Stomach smooth muscle (tissue), 2 donors: Measurements from ENCODE around the gene LDHAL6B.

Experiments
- H3K27ac ChIP-seq: one replicate; pipeline ENCODE4 v1.7.0; 2013; ENCODE audit warnings: mild to moderate bottlenecking, low read length, inconsistent platforms
- H3K27me3 ChIP-seq, 2 donors: one replicate each; pipeline ENCODE4 v1.7.0; 2013; ENCODE audit warnings: low read length in 2 of 2; ENCODE audit not compliant: insufficient read depth in 2 of 2, control insufficient read depth in 1 of 2
- H3K36me3 ChIP-seq, 2 donors: one replicate each; pipeline ENCODE4 v1.7.0; 2013; ENCODE audit warnings: low read length in 2 of 2; ENCODE audit not compliant: control insufficient read depth in 2 of 2, insufficient read depth in 2 of 2
- H3K4me1 ChIP-seq: one replicate; pipeline ENCODE4 v1.7.0; 2013; ENCODE audit warnings: low read length; ENCODE audit not compliant: control insufficient read depth, insufficient read depth
- H3K4me3 ChIP-seq, 2 donors: one replicate each; pipeline ENCODE4 v1.7.0; 2013; ENCODE audit warnings: low read length in 2 of 2
- H3K9ac ChIP-seq, 2 donors: one replicate each; pipeline ENCODE4 v1.7.0; 2013; ENCODE audit warnings: low read length in 2 of 2, mild to moderate bottlenecking in 1 of 2
- H3K9me3 ChIP-seq, 2 donors: one replicate each; pipeline ENCODE4 v1.7.0; 2013; ENCODE audit warnings: low read length in 2 of 2; ENCODE audit not compliant: control insufficient read depth in 2 of 2
- donor health status: healthy.
- donor health status: Pancreatic carcinoma.

Gene LDHAL6B

GRCh38 chr15:59251001-59251845 is 44.6 kb downstream of the LDHAL6B start:
- H3K9ac ChIP-seq: no peak overlapping the region
- no peak overlapping the region for H3K27ac ChIP-seq
- H3K9me3 ChIP-seq: no peaks in the 10 kb centered on the region
- no peaks in the 10 kb centered on the region for H3K27me3 ChIP-seq
- no peak overlapping the region for H3K4me3 ChIP-seq
- no peaks in the 10 kb centered on the region for H3K4me1 ChIP-seq
- peaks cover 4 to 6% of the 10 kb centered on the region in 2 donors for H3K36me3 ChIP-seq

DNA sequence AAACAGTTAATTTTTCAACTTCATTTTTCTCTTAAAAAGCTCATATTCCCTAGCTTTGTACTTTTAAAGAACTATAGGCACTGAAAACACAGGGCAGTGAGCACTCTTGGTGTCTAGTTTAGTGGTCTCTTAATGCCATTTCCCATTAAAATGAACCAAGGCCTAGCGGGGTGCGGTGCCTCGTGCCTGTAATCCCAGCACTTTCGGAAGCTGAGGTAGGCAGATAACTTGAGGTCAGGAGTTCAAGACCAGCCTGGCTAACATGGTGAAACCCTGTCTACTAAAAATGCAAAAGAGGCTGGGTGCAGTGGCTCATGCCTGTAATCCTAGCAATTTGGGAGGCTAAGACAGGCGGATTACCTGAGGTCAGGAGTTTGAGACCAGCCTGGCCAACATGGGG is 45.5 kb downstream of the LDHAL6B start:
- Histone ChIP-seq H3K27me3 (no peaks in the 10 kb centered on the region), H3K4me1 (no peaks in the 10 kb centered on the region), H3K9me3 (no peaks in the 10 kb centered on the region), H3K4me3 (no peak overlapping the region), H3K27ac (no peak overlapping the region), H3K36me3 (peaks cover 4 to 6% of the 10 kb centered on the region in 2 donors), H3K9ac (no peak overlapping the region)

- Histone ChIP-seq H3K9me3 (no peaks in the 10 kb centered on the region), H3K36me3 (peaks cover 7 to 9% of the 10 kb centered on the region in 2 donors), H3K4me1 (no peaks in the 10 kb centered on the region), H3K4me3 (no peak overlapping the region), H3K27me3 (no peaks in the 10 kb centered on the region), H3K9ac (no peak overlapping the region), H3K27ac (no peak overlapping the region)
These were observed 49.2 kb downstream of the LDHAL6B start for GRCh38 chr15:59255680-59256336.

GRCh38 chr15:59256482-59256881 is 49.8 kb downstream of the LDHAL6B start:
- Histone ChIP-seq H3K9ac (no peak overlapping the region), H3K27ac (no peak overlapping the region), H3K27me3 (no peaks in the 10 kb centered on the region), H3K4me1 (no peaks in the 10 kb centered on the region), H3K4me3 (no peak overlapping the region), H3K9me3 (no peaks in the 10 kb centered on the region), H3K36me3 (peaks cover 7 to 9% of the 10 kb centered on the region in 2 donors)

GRCh38 chr15:59257140-59257539 is 50.5 kb downstream of the LDHAL6B start:
- Histone ChIP-seq H3K36me3 (peaks cover 7 to 9% of the 10 kb centered on the region in 2 donors), H3K9ac (no peak overlapping the region), H3K4me3 (no peak overlapping the region), H3K4me1 (no peaks in the 10 kb centered on the region), H3K9me3 (no peaks in the 10 kb centered on the region), H3K27ac (no peak overlapping the region), H3K27me3 (no peaks in the 10 kb centered on the region)
